Ishikawa (cell line): ENCODE measurements around the gene AKAP6.

Source experiments
- MAX ChIP-seq: IDR thresholded peaks from 2 replicates; pipeline ENCODE4 v1.6.1; 2012
- RAD21 ChIP-seq: IDR thresholded peaks from 2 replicates; pipeline ENCODE4 v1.6.1; 2012; ENCODE audit warnings: low read depth

GRCh38 chr14:32727832-32728231 is 398.7 kb downstream of the AKAP6 start:
- TF ChIP-seq MAX (no peak), RAD21 (no peak)
